H1 (cell line): Measurements from ENCODE around the gene ADAM12. TPM values are rescaled to one million over a fixed set of nuclear protein-coding genes. Genes with fewer than 3 reads are reported as not detected.

ENCODE experiments used
- CTCF ChIA-PET: fragments of 300-600 bp; sonication (Branson Sonifier 250); formaldehyde crosslinking; loops from one replicate; lab custom pipeline; 2021; ENCODE audit not compliant: partially characterized antibody; lab: Charles Lee
- POLR2A ChIA-PET: fragments of 300-600 bp; sonication (Branson Sonifier 250); formaldehyde crosslinking; loops from one replicate; lab custom pipeline; 2021; ENCODE audit warnings: inconsistent platforms; ENCODE audit not compliant: partially characterized antibody; lab: Charles Lee
- DNase-seq, 2 experiments: peaks; one replicate each; pipeline versions ENCODE4 v3.0.0 to v3.0.0-alpha.2; 2010 to 2022; ENCODE audit warnings: low spot score in 2 of 2, low read depth in 1 of 2, mixed read lengths in 1 of 2
- FAIRE-seq: peaks from 2 replicates; lab custom pipeline; 2011; peaks lifted over from hg19 to GRCh38; lab: Jason Lieb, UNC
- H2AFZ ChIP-seq: 2 replicates; pipeline ENCODE4 v1.8.1; 2012; ENCODE audit warnings: low read length, inconsistent platforms
- H2AK5ac ChIP-seq: 2 replicates; pipeline ENCODE4 v1.6.1; 2013; ENCODE audit warnings: low read depth, low read length
- H2BK120ac ChIP-seq: replicated peaks from 2 replicates; pipeline ENCODE3; 2013; ENCODE audit warnings: low read depth, low read length, inconsistent platforms
- H2BK12ac ChIP-seq: 2 replicates; pipeline ENCODE4 v1.6.1; 2013; ENCODE audit warnings: low read depth, low read length
- H2BK15ac ChIP-seq: 2 replicates; pipeline ENCODE4 v1.6.1; 2013; ENCODE audit warnings: low read length
- H2BK20ac ChIP-seq: 2 replicates; pipeline ENCODE4 v1.6.1; 2013; ENCODE audit warnings: low read length
- H2BK5ac ChIP-seq: 2 replicates; pipeline ENCODE4 v1.6.1; 2013; ENCODE audit warnings: low read depth, low read length
- H3K14ac ChIP-seq: 2 replicates; pipeline ENCODE4 v1.6.1; 2013; ENCODE audit warnings: inconsistent platforms; ENCODE audit not compliant: insufficient read length
- H3K18ac ChIP-seq: 2 replicates; pipeline ENCODE4 v1.6.1; 2013; ENCODE audit warnings: low read length; ENCODE audit errors: extremely low read depth
- H3K23ac ChIP-seq: 2 replicates; pipeline ENCODE4 v1.6.1; 2013; ENCODE audit warnings: inconsistent platforms; ENCODE audit not compliant: insufficient read length
- H3K23me2 ChIP-seq: 2 replicates; pipeline ENCODE4 v1.6.1; 2013; ENCODE audit warnings: low read depth, low read length
- H3K27ac ChIP-seq: 2 replicates; pipeline ENCODE4 v1.6.1; 2011; ENCODE audit warnings: low read depth, low read length, inconsistent platforms
- H3K27me3 ChIP-seq, 4 experiments: replicated peaks in 1 of 4; 1 replicate in 1 of 4; 2 replicates in 3 of 4; pipeline versions ENCODE4 v1.6.1 to v1.8.1; 2011 to 2013; ENCODE audit warnings: low read length in 3 of 4, mild to moderate bottlenecking in 3 of 4, inconsistent platforms in 2 of 4, mixed read lengths in 2 of 4, moderate library complexity in 1 of 4; ENCODE audit not compliant: control insufficient read depth in 3 of 4, insufficient read depth in 3 of 4; ENCODE audit errors: extremely low read depth in 1 of 4
- H3K36me3 ChIP-seq, 4 experiments: 2 replicates each; pipeline versions ENCODE4 v1.6.1 to v1.8.1; 2011 to 2013; ENCODE audit warnings: mild to moderate bottlenecking in 4 of 4, low read length in 3 of 4, moderate library complexity in 2 of 4, control low read depth in 1 of 4, inconsistent platforms in 1 of 4; ENCODE audit not compliant: insufficient read depth in 4 of 4, control insufficient read depth in 2 of 4
- H3K4ac ChIP-seq: replicated peaks from 2 replicates; pipeline ENCODE3; 2013; ENCODE audit warnings: low read length, low read depth, mixed read lengths, inconsistent platforms; ENCODE audit not compliant: insufficient read length
- H3K4me1 ChIP-seq, 4 experiments: replicated peaks in 1 of 4; 1 replicate in 1 of 4; 2 replicates in 3 of 4; pipeline versions ENCODE4 v1.6.1 to v1.8.1; 2011 to 2013; ENCODE audit warnings: low read length in 3 of 4, inconsistent platforms in 2 of 4, mixed read lengths in 1 of 4; ENCODE audit not compliant: insufficient read depth in 4 of 4, control insufficient read depth in 3 of 4
- H3K4me2 ChIP-seq, 2 experiments: 2 replicates each; pipeline versions ENCODE4 v1.6.1 to v1.8.1; 2011 to 2013; ENCODE audit warnings: low read depth in 2 of 2, low read length in 2 of 2, control low read depth in 1 of 2, inconsistent platforms in 1 of 2, mild to moderate bottlenecking in 1 of 2; ENCODE audit not compliant: insufficient read depth in 1 of 2
- H3K4me3 ChIP-seq, 4 experiments: fragments of 200-600, 300-600 bp in 1 of 4; sonication (generic), shearing (Covaris generic), sonication (Bioruptor Twin) in 1 of 4; 2 replicates each; pipeline versions ENCODE4 v1.5.1 to v1.8.1; 2011 to 2016; ENCODE audit warnings: low read length in 4 of 4, low read depth in 3 of 4, control low read depth in 2 of 4, inconsistent platforms in 2 of 4, mild to moderate bottlenecking in 2 of 4, mixed read lengths in 1 of 4, moderate library complexity in 1 of 4; ENCODE audit not compliant: insufficient read depth in 2 of 4; ENCODE audit errors: extremely low read depth in 1 of 4
- H3K56ac ChIP-seq: replicated peaks from 2 replicates; pipeline ENCODE3; 2013; ENCODE audit warnings: low read depth, mild to moderate bottlenecking, mixed read lengths, low read length, inconsistent platforms; ENCODE audit not compliant: insufficient read length
- H3K79me1 ChIP-seq: 2 replicates; pipeline ENCODE4 v1.6.1; 2013; ENCODE audit warnings: low read depth, low read length, control low read depth
- H3K79me2 ChIP-seq, 2 experiments: 2 replicates each; pipeline versions ENCODE4 v1.6.1 to v1.8.1; 2012 to 2013; ENCODE audit warnings: low read length in 2 of 2, mild to moderate bottlenecking in 2 of 2, inconsistent platforms in 1 of 2; ENCODE audit not compliant: insufficient read depth in 2 of 2, control insufficient read depth in 1 of 2
- H3K9ac ChIP-seq, 4 experiments: replicated peaks in 1 of 4; 1 replicate in 1 of 4; 2 replicates in 3 of 4; pipeline versions ENCODE4 v1.6.1 to v1.8.1; 2011 to 2013; ENCODE audit warnings: low read depth in 3 of 4, low read length in 3 of 4, control low read depth in 2 of 4, mild to moderate bottlenecking in 2 of 4, moderate library complexity in 2 of 4, inconsistent platforms in 1 of 4; ENCODE audit errors: extremely low read depth in 1 of 4
- H3K9me3 ChIP-seq, 2 experiments: 2 replicates each; pipeline versions ENCODE4 v1.6.1 to v1.8.1; 2012 to 2013; ENCODE audit warnings: mild to moderate bottlenecking in 2 of 2, moderate library complexity in 2 of 2, control low read depth in 1 of 2, inconsistent platforms in 1 of 2, low read depth in 1 of 2, low read length in 1 of 2, mixed read lengths in 1 of 2; ENCODE audit not compliant: insufficient read depth in 2 of 2
- H4K20me1 ChIP-seq, 2 experiments: replicated peaks in 1 of 2; 2 replicates each; pipeline versions ENCODE3 to v1.8.1; 2011 to 2013; ENCODE audit warnings: inconsistent platforms in 2 of 2, low read length in 2 of 2, mild to moderate bottlenecking in 1 of 2; ENCODE audit not compliant: insufficient read depth in 2 of 2, control insufficient read depth in 1 of 2
- H4K5ac ChIP-seq: 2 replicates; pipeline ENCODE4 v1.6.1; 2013; ENCODE audit warnings: low read length, low read depth, mixed read lengths, inconsistent platforms; ENCODE audit not compliant: insufficient read length
- H4K8ac ChIP-seq: 2 replicates; pipeline ENCODE4 v1.8.0; 2013; ENCODE audit warnings: mild to moderate bottlenecking, moderate library complexity, low read length, inconsistent platforms; ENCODE audit not compliant: insufficient read depth; ENCODE audit errors: extremely low read depth
- H4K91ac ChIP-seq: replicated peaks from 2 replicates; pipeline ENCODE3; 2013; ENCODE audit warnings: low read length, mixed read lengths, inconsistent platforms; ENCODE audit not compliant: insufficient read length
- ATF3 ChIP-seq: IDR thresholded peaks from 2 replicates; pipeline ENCODE4 v1.6.1; 2011; ENCODE audit warnings: low read depth, mild to moderate bottlenecking, low read length; ENCODE audit not compliant: insufficient read depth
- BRCA1 ChIP-seq: IDR thresholded peaks from 2 replicates; pipeline ENCODE4 v1.6.1; 2012; ENCODE audit warnings: low read depth, low read length, improper control_type of control experiment
- CBX5 ChIP-seq: fragments of 300-800, 300-1000 bp; sonication (generic); IDR thresholded peaks from 2 replicates; pipeline ENCODE4 v1.7.1; 2016; ENCODE audit warnings: antibody characterized with exemption, low read length, low read depth
- CBX8 ChIP-seq: fragments of 300-800, 300-1000 bp; sonication (generic); IDR thresholded peaks from 2 replicates; pipeline ENCODE4 v1.7.1; 2016; ENCODE audit warnings: low read depth, low read length, borderline replicate concordance
- CHD1 ChIP-seq: IDR thresholded peaks from 2 replicates; pipeline ENCODE4 v1.6.1; 2012; ENCODE audit warnings: low read depth, low read length, improper control_type of control experiment
- E2F6 ChIP-seq: IDR thresholded peaks from 2 replicates; pipeline ENCODE4 v1.6.1; 2012; ENCODE audit warnings: inconsistent platforms
- GABPA ChIP-seq: IDR thresholded peaks from 2 replicates; pipeline ENCODE4 v1.6.1; 2011; ENCODE audit warnings: mild to moderate bottlenecking, low read length, moderate library complexity, borderline replicate concordance; ENCODE audit not compliant: insufficient read depth
- HDAC6 ChIP-seq: IDR thresholded peaks from one replicate; pipeline ENCODE4 v1.7.1; 2012; ENCODE audit warnings: low read depth, mild to moderate bottlenecking, inconsistent platforms, low read length, moderate library complexity
- NANOG ChIP-seq: IDR thresholded peaks from 2 replicates; pipeline ENCODE4 v1.6.1; 2011; ENCODE audit warnings: low read length, low read depth, mild to moderate bottlenecking, inconsistent platforms; ENCODE audit not compliant: insufficient read depth, poor library complexity, severe bottlenecking
- SIN3A ChIP-seq, 2 experiments: IDR thresholded peaks in 1 of 2; conservative IDR thresholded peaks in 1 of 2; 2 replicates each; pipeline ENCODE4 v1.6.1; 2011 to 2012; ENCODE audit warnings: low read length in 2 of 2, improper control_type of control experiment in 1 of 2, low read depth in 1 of 2, mild to moderate bottlenecking in 1 of 2
- SIX5 ChIP-seq: IDR thresholded peaks from 2 replicates; pipeline ENCODE4 v1.6.1; 2011; ENCODE audit warnings: mild to moderate bottlenecking, low read depth, low read length
- SP4 ChIP-seq: IDR thresholded peaks from 2 replicates; pipeline ENCODE4 v1.6.1; 2012; ENCODE audit warnings: low read length, inconsistent platforms
- TAF1 ChIP-seq: IDR thresholded peaks from 2 replicates; pipeline ENCODE4 v1.6.1; 2011; ENCODE audit warnings: mild to moderate bottlenecking, low read depth, low read length
- TBP ChIP-seq: IDR thresholded peaks from 2 replicates; pipeline ENCODE4 v1.6.1; 2011; ENCODE audit warnings: low read depth, low read length, improper control_type of control experiment
- WGBS, 2 experiments: shearing (Covaris generic) in 1 of 2; methylation state at CpG; one replicate each; pipeline versions ENCODE4 v1.1.6 to v1.1.7; 2013 to 2015; ENCODE audit warnings: low lambda C conversion rate in 2 of 2, mixed read lengths in 2 of 2, inconsistent platforms in 1 of 2, low coverage in 1 of 2, missing lambda C conversion rate in 1 of 2; ENCODE audit not compliant: insufficient replicate concordance in 2 of 2, insufficient coverage in 1 of 2, insufficient read length in 1 of 2; ENCODE audit errors: extremely low coverage in 1 of 2, missing lambda C conversion rate in 1 of 2; 5-methylcytosine and 5-hydroxymethylcytosine counted together
- polyA plus RNA-seq, 7 experiments: library from polyadenylated mRNA; depleted of rRNA in 3 of 7; stranded (reverse) in 5 of 7; unstranded in 2 of 7; fragments of >200 nt in 5 of 7; fragments of 200-250 nt in 2 of 7; gene quantifications; 1 replicate in 5 of 7; 2 replicates in 1 of 7; 4 replicates in 1 of 7; pipeline versions ENCODE4 v1.2.1 to v1.2.3, GENCODE V29; 2011 to 2013; ENCODE audit warnings: missing spikeins in 2 of 7, mixed read lengths in 2 of 7
- total RNA-seq: library from RNA; stranded (reverse); fragmentation: NEBNext Ultra II Directional; extraction: Animal tissue kit (Norgen Biotek cat#: 25700); gene quantifications from 2 replicates; pipeline ENCODE4 v1.2.1, GENCODE V29; 2021

ADAM12 gene
- total and polyA plus RNA-seq, 2 of the 8 experiments (the other 6 are each of a cell fraction or from before 2014, with no cell fraction given), result 0.07 to 0.17 TPM

- Histone ChIP-seq H3K36me3 (no peaks in the 10 kb centered on the region), H3K9me3 (no peaks in the 10 kb centered on the region), H4K8ac (no peak overlapping the region), H2BK120ac (no peak overlapping the region), H3K23ac (no peak overlapping the region), H4K5ac (no peak overlapping the region), H2BK5ac (no peak overlapping the region), H3K18ac (no peak overlapping the region), H2AK5ac (no peak overlapping the region), H3K56ac (no peak overlapping the region), H3K79me2 (no peaks in the 10 kb centered on the region), H4K91ac (no peak overlapping the region), H3K27me3 (no peaks in the 10 kb centered on the region), H3K9ac (no peak overlapping the region), H3K4me3 (no peak overlapping the region), H3K4me2 (no peak overlapping the region), H3K23me2 (no peaks in the 10 kb centered on the region), H2BK15ac (no peak overlapping the region), H3K4ac (no peak overlapping the region), H2AFZ (no peak overlapping the region), H4K20me1 (no peaks in the 10 kb centered on the region), H3K27ac (no peak overlapping the region), H3K79me1 (no peaks in the 10 kb centered on the region), H3K4me1 (no peaks in the 10 kb centered on the region), H2BK20ac (no peak overlapping the region), H3K14ac (no peak overlapping the region), H2BK12ac (no peak overlapping the region)
- WGBS, 2 experiments, result 84% methylated on average over 6 of the region's 6 CpGs; no CpG with 5 or more reads in 1 of the 2 experiments
- ChIA-PET CTCF (no interaction called here), POLR2A (no interaction called here)
- FAIRE-seq (no peak), DNase-seq (no peak)
- TF ChIP-seq TAF1 (no peak), CBX5 (no peak), E2F6 (no peak), NANOG (no peak), ATF3 (no peak), BRCA1 (no peak), SIX5 (no peak), CHD1 (no peak), SIN3A (conservative IDR thresholded peaks at IDR 0.05 in 1 of 2, IDR thresholded peaks at IDR 0.05 in 1 of 2; ENCODE audit: low read depth in 1 of 2, low read length in 2 of 2) (no peak), GABPA (no peak), SP4 (no peak), CBX8 (no peak), HDAC6 (no peak), TBP (no peak)
These were observed 21.5 kb upstream of the ADAM12 start for GRCh38 chr10:126409821-126410220.
